Osteoblast (primary cell): ENCODE results near the gene SPATS2L. TPM values are rescaled to one million over a fixed set of nuclear protein-coding genes. Genes with fewer than 3 reads are reported as not detected.

Experiments
- DNase-seq: peaks from one replicate; pipeline ENCODE4 v3.0.0; 2011; ENCODE audit warnings: low spot score, mixed read lengths; ENCODE audit not compliant: insufficient read length; ENCODE audit errors: missing footprints
- H2AFZ ChIP-seq: 2 replicates; pipeline ENCODE4 v1.6.0; 2011; ENCODE audit warnings: mild to moderate bottlenecking, low read length
- H3K27ac ChIP-seq: 2 replicates; pipeline ENCODE4 v1.5.1; 2011; ENCODE audit warnings: mild to moderate bottlenecking, low read depth, low read length, moderate library complexity
- H3K27me3 ChIP-seq: 2 replicates; pipeline ENCODE4 v1.6.0; 2012; ENCODE audit warnings: mild to moderate bottlenecking, control low read depth, inconsistent platforms, low read length, moderate library complexity; ENCODE audit not compliant: insufficient read depth
- H3K36me3 ChIP-seq: 2 replicates; pipeline ENCODE4 v1.5.1; 2011; ENCODE audit warnings: mild to moderate bottlenecking, low read length, control low read depth, moderate library complexity; ENCODE audit not compliant: insufficient read depth
- H3K4me1 ChIP-seq: 2 replicates; pipeline ENCODE4 v1.5.1; 2011; ENCODE audit warnings: mild to moderate bottlenecking, low read length, control low read depth, moderate library complexity; ENCODE audit not compliant: insufficient read depth
- H3K4me2 ChIP-seq: 2 replicates; pipeline ENCODE4 v1.6.0; 2011; ENCODE audit warnings: mild to moderate bottlenecking, low read length; ENCODE audit not compliant: insufficient read depth
- H3K4me3 ChIP-seq: fragments of 200-600 bp; sonication (generic); 3 replicates; pipeline ENCODE4 v1.5.1; 2012; ENCODE audit warnings: mild to moderate bottlenecking, low read length, inconsistent platforms; ENCODE audit not compliant: insufficient read depth
- H3K79me2 ChIP-seq: 2 replicates; pipeline ENCODE4 v1.6.0; 2012; ENCODE audit warnings: mild to moderate bottlenecking, low read length, control low read depth, inconsistent platforms; ENCODE audit not compliant: insufficient read depth
- H3K9me3 ChIP-seq: 2 replicates; pipeline ENCODE4 v1.5.1; 2011; ENCODE audit warnings: low read depth, low read length, control low read depth
- H4K20me1 ChIP-seq: 2 replicates; pipeline ENCODE4 v1.6.0; 2012; ENCODE audit warnings: mild to moderate bottlenecking, low read length, control low read depth; ENCODE audit not compliant: insufficient read depth
- CTCF ChIP-seq: IDR thresholded peaks from 2 replicates; pipeline ENCODE4 v1.5.1; 2011; ENCODE audit warnings: mild to moderate bottlenecking, low read depth, low read length, moderate library complexity; ENCODE audit errors: extremely low read depth
- total RNA-seq: library from RNA; depleted of rRNA; stranded (reverse); fragments of >200 nt; gene quantifications from 2 replicates; pipeline ENCODE4 v1.2.3, GENCODE V29; 2012

The SPATS2L gene
- total RNA-seq, 1 donor: 74.6 TPM

DNA sequence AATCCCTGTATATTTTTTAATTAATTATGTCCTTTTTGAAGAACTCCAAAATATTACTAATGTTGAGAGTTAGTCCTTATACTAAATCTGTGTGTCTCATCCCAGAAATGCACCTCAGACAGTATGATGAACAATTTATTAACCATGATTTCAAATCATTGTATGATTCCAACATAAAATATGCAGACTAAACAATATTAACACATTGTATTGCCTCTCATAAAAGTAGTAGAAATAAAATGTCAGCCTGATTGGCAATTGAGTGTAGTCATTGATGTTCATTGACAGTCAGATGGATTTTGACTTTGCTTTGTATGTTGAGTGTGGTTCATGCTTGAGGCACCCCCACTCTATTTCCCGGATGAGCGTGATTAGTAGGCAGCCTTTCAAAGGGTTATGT is 145.9 kb downstream of the SPATS2L start:
- H3K9me3 ChIP-seq: no peaks in the 10 kb centered on the region
- no peak for TF ChIP-seq CTCF
- no peak overlapping the region for H3K4me2 ChIP-seq
- no peak overlapping the region for H2AFZ ChIP-seq
- no peaks in the 10 kb centered on the region for H3K79me2 ChIP-seq
- peaks cover 6% of the 10 kb centered on the region for H3K36me3 ChIP-seq
- DNase-seq: no peak
- H3K4me3 ChIP-seq: no peak overlapping the region
- H4K20me1 ChIP-seq: no peaks in the 10 kb centered on the region
- H3K27me3 ChIP-seq: no peaks in the 10 kb centered on the region
- H3K27ac ChIP-seq: no peak overlapping the region
- H3K4me1 ChIP-seq: peaks cover 18% of the 10 kb centered on the region

DNA sequence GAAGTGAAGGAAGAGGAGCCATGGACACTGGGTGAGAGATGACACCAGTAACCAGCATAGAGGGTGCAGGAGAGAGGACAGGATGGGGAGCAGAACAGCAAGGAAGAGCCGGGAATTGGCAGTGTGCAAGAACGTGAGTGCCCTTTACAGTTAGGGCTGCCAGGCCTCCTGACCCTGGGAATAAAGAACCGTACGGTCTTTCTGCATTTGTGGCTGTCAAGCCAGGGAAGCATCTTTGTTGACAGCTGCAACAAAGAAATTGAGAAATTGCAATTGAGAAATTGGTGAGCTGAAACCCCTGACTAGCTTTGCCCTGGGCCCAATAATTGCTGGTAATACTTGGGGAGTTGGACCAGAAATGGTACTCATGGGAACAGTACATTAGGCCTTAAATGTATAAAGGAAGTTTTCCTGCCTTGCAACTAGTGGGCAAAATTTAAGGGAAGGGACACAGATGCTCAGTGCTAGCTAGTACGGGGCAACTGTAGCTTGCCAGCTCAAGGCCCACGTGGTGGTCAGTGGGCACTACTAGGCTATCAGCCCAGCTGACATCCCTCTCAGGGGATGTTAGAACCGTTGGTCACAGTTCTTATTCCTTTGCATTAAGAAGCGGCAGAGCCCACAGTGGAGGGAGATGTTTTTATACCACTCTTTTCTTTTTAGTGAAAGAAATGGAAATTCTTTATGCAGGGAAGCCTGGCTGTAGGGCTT is 146.8 kb downstream of the SPATS2L start:
- peaks cover 18% of the 10 kb centered on the region for H3K4me1 ChIP-seq
- no peak overlapping the region for H2AFZ ChIP-seq
- no peaks in the 10 kb centered on the region for H3K79me2 ChIP-seq
- no peak overlapping the region for H3K27ac ChIP-seq
- H3K4me3 ChIP-seq: no peak overlapping the region
- no peaks in the 10 kb centered on the region for H4K20me1 ChIP-seq
- no peak for TF ChIP-seq CTCF
- DNase-seq: no peak
- no peaks in the 10 kb centered on the region for H3K9me3 ChIP-seq
- peaks cover 6% of the 10 kb centered on the region for H3K36me3 ChIP-seq
- no peaks in the 10 kb centered on the region for H3K27me3 ChIP-seq
- H3K4me2 ChIP-seq: no peak overlapping the region

- no peak overlapping the region for H2AFZ ChIP-seq
- H3K27ac ChIP-seq: no peak overlapping the region
- H3K4me1 ChIP-seq: peaks cover 18% of the 10 kb centered on the region
- peaks cover 6% of the 10 kb centered on the region for H3K36me3 ChIP-seq
- no peak for DNase-seq
- H3K27me3 ChIP-seq: no peaks in the 10 kb centered on the region
- no peak overlapping the region for H3K4me3 ChIP-seq
- no peaks in the 10 kb centered on the region for H3K9me3 ChIP-seq
- no peaks in the 10 kb centered on the region for H3K79me2 ChIP-seq
- no peaks in the 10 kb centered on the region for H4K20me1 ChIP-seq
- no peak for TF ChIP-seq CTCF
- no peak overlapping the region for H3K4me2 ChIP-seq
These were observed 147.5 kb downstream of the SPATS2L start for GRCh38 chr2:200453853-200454534.

DNA sequence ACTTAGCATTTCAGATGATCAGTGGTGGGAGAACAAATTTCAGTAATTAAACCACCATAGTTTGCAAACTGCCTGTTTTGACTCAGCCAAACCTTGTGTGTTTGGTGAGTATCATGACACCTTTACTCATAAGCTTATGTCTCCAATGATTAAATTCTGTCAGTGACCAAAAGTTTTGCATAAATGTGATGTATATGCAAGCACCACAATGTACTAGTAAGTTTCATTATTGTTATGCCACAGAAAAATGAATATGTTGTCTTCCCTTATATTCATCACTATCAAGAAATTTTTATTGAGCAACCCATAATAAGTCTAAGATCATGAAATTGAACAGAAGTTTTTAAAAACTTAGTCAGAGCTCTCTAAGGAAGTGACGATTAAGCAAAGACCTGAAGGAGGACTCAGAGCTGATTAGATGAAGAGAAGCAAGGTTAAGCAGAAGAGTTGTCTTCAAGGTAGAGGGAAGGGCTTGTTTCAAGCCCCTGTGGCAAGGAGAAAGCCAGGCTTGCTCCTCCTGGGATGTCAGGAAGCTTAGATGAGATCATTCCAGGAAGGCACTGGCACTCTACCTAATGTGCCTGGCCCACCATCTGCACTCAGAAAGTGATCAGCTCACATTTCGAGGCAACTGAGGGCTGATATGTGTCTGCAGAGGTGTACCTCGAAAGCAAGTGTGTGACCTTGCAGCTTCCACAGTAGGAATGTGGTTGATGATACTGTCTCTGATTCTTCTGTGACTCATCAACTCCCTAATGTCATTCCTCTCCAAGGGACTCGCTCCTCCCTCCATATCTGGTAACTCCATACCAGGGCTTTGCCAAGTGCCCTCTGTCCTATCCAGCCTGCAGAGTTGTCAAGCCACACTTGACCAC is 148.7 kb downstream of the SPATS2L start:
- Histone ChIP-seq H4K20me1 (no peaks in the 10 kb centered on the region), H3K27me3 (no peaks in the 10 kb centered on the region), H3K79me2 (no peaks in the 10 kb centered on the region), H3K4me1 (peaks cover 18% of the 10 kb centered on the region), H3K4me3 (no peak overlapping the region), H3K9me3 (no peaks in the 10 kb centered on the region), H3K27ac (peak overlapping the region; percentile 43), H3K36me3 (peaks cover 12% of the 10 kb centered on the region), H3K4me2 (peak overlapping the region; percentile 21), H2AFZ (no peak overlapping the region)
- no peak for TF ChIP-seq CTCF
- no peak for DNase-seq
